HepG2 (cell line): Measurements from ENCODE around the gene MRPL36. TPM values are rescaled to one million over a fixed set of nuclear protein-coding genes. Genes with fewer than 3 reads are reported as not detected.

Source experiments
- ATAC-seq: fragments of 200-7000 bp; cut with Tn5 transposase; 3 replicates; pipeline ENCODE4 v1.9.1; 2020; ENCODE audit warnings: mild to moderate bottlenecking, moderate library complexity
- BruUV-seq: library from RNA; stranded (reverse); fragments of 400-500 nt; replicated peaks from 2 replicates; lab custom pipeline; 2021; lab: Mats Ljungman, UMichigan
- CTCF ChIA-PET: fragments of 300-600 bp; formaldehyde crosslinking; extraction: SDS; loops from one replicate; lab custom pipeline; 2021; ENCODE audit warnings: low total read pairs, inconsistent platforms, low intra/inter-chr PET ratio; lab: Yijun Ruan, JAX
- POLR2A ChIA-PET: fragments of 350-600 bp; sonication (Branson Sonifier 250); formaldehyde crosslinking; loops from one replicate; lab custom pipeline; 2020; ENCODE audit warnings: antibody characterized with exemption, inconsistent platforms; lab: Yijun Ruan, JAX
- DNase-seq: peaks from one replicate; pipeline ENCODE4 v3.0.0-alpha.2; 2015; ENCODE audit warnings: low spot score
- FAIRE-seq: peaks from 3 replicates; lab custom pipeline; 2011; peaks lifted over from hg19 to GRCh38; lab: Jason Lieb, UNC
- H2AFZ ChIP-seq: one replicate; pipeline ENCODE4 v1.6.1; 2011; ENCODE audit warnings: low read length, inconsistent platforms
- H3K27ac ChIP-seq: fragments of 300-600 bp; 3 replicates; pipeline ENCODE4 v1.8.0; 2011; ENCODE audit warnings: mixed run types, mild to moderate bottlenecking, mixed read lengths, low read length, inconsistent platforms; ENCODE audit not compliant: insufficient read depth; ENCODE audit errors: extremely low read length
- H3K27me3 ChIP-seq, 2 experiments: fragments of 200-600 bp in 1 of 2; 2 replicates in 1 of 2; 3 replicates in 1 of 2; pipeline versions ENCODE4 v1.6.0 to v1.8.0; 2011; ENCODE audit warnings: low read length in 2 of 2, mild to moderate bottlenecking in 2 of 2, moderate library complexity in 2 of 2, inconsistent platforms in 1 of 2; ENCODE audit not compliant: insufficient read depth in 2 of 2, control insufficient read depth in 1 of 2
- H3K36me3 ChIP-seq, 2 experiments: fragments of 200-600 bp in 1 of 2; replicated peaks in 1 of 2; 2 replicates in 1 of 2; 3 replicates in 1 of 2; pipeline versions ENCODE4 v1.5.1 to v1.8.0; 2011; ENCODE audit warnings: low read length in 2 of 2, inconsistent platforms in 1 of 2; ENCODE audit not compliant: insufficient read depth in 2 of 2, control insufficient read depth in 1 of 2
- H3K4me1 ChIP-seq: 2 replicates; pipeline ENCODE4 v1.5.1; 2012; ENCODE audit warnings: low read length, inconsistent platforms; ENCODE audit not compliant: insufficient read depth
- H3K4me2 ChIP-seq: 2 replicates; pipeline ENCODE4 v1.6.0; 2011; ENCODE audit warnings: low read depth, low read length, inconsistent platforms
- H3K4me3 ChIP-seq, 3 experiments: fragments of 200-600 bp in 1 of 3; sonication (generic), shearing (Covaris generic) in 1 of 3; replicated peaks in 1 of 3; 2 replicates each; pipeline ENCODE4 v1.5.1; 2011 to 2016; ENCODE audit warnings: low read length in 3 of 3, inconsistent platforms in 2 of 3, low read depth in 2 of 3, mild to moderate bottlenecking in 2 of 3, control low read depth in 1 of 3, mixed read lengths in 1 of 3; ENCODE audit not compliant: insufficient read depth in 1 of 3
- H3K79me2 ChIP-seq: one replicate; pipeline ENCODE4 v1.6.1; 2011; ENCODE audit warnings: low read length, inconsistent platforms; ENCODE audit not compliant: insufficient read depth
- H3K9ac ChIP-seq: 2 replicates; pipeline ENCODE4 v1.6.0; 2011; ENCODE audit warnings: mild to moderate bottlenecking, low read depth, low read length, inconsistent platforms; ENCODE audit not compliant: insufficient read depth
- H3K9me3 ChIP-seq: 2 replicates; pipeline ENCODE4 v1.5.1; 2012; ENCODE audit warnings: mild to moderate bottlenecking, low read length
- H4K20me1 ChIP-seq: 2 replicates; pipeline ENCODE4 v1.6.0; 2011; ENCODE audit warnings: inconsistent platforms, mild to moderate bottlenecking, low read length, moderate library complexity; ENCODE audit not compliant: insufficient read depth
- CCAR2 ChIP-seq: fragments of 200-400 bp; formaldehyde crosslinking; optimal IDR thresholded peaks from 2 replicates; pipeline ENCODE3; 2018; ENCODE audit warnings: low read depth, mild to moderate bottlenecking, low read length, moderate library complexity
- EP300 ChIP-seq, 3 experiments: sonication (generic) in 1 of 3; formaldehyde crosslinking in 1 of 3; IDR thresholded peaks; 2 replicates each; pipeline versions ENCODE4 v1.5.1 to v1.6.1; 2011 to 2020; ENCODE audit warnings: low read depth in 2 of 3, low read length in 2 of 3, borderline replicate concordance in 1 of 3, improper control_type of control experiment in 1 of 3, mild to moderate bottlenecking in 1 of 3, missing genetic modification reagents in 1 of 3, moderate library complexity in 1 of 3
- FOXK2 ChIP-seq: fragments of 450-650 bp; IDR thresholded peaks from 2 replicates; pipeline ENCODE4 v1.6.1; 2016
- HNRNPLL ChIP-seq: fragments of 200-400 bp; formaldehyde crosslinking; IDR thresholded peaks from 2 replicates; pipeline ENCODE4 v1.6.1; 2017; ENCODE audit warnings: mild to moderate bottlenecking, low read depth, low read length; ENCODE audit not compliant: poor library complexity, severe bottlenecking
- HOXA5 ChIP-seq: sonication (generic); formaldehyde crosslinking; IDR thresholded peaks from 2 replicates; pipeline ENCODE4 v1.4.0; 2020; ENCODE audit warnings: missing genetic modification reagents
- PITX1 ChIP-seq: sonication (generic); formaldehyde crosslinking; IDR thresholded peaks from 2 replicates; pipeline ENCODE4 v1.5.1; 2020; ENCODE audit warnings: mild to moderate bottlenecking, missing genetic modification reagents
- PTBP1 ChIP-seq: fragments of 200-400 bp; formaldehyde crosslinking; IDR thresholded peaks from 2 replicates; pipeline ENCODE4 v1.6.1; 2018; ENCODE audit warnings: low read length, low read depth; ENCODE audit not compliant: poor library complexity, severe bottlenecking
- RFXANK ChIP-seq: IDR thresholded peaks from 2 replicates; pipeline ENCODE4 v1.6.1; 2016
- ZC3H13 ChIP-seq: sonication (generic); formaldehyde crosslinking; IDR thresholded peaks from 2 replicates; pipeline ENCODE4 v1.8.1; 2023; ENCODE audit warnings: mild to moderate bottlenecking, missing genetic modification reagents, moderate library complexity
- WGBS: methylation state at CpG from one replicate; pipeline ENCODE4 v1.1.6; 2017; ENCODE audit warnings: low lambda C conversion rate; 5-methylcytosine and 5-hydroxymethylcytosine counted together
- in situ Hi-C: cut with HindIII; loops from 2 replicates; pipeline ENCODE4 v1.10.0; 2017; ENCODE audit warnings: low pct_unique_long_range_greater_than_20kb; ENCODE audit not compliant: extremely low pct_ligation_motif_present
- intact Hi-C: fragments of 100-400 bp; cut with micrococcal nuclease; formaldehyde crosslinking; loops from one replicate; pipeline ENCODE4 v1.10.0; 2022; ENCODE audit not compliant: unreplicated experiment
- polyA plus RNA-seq, 8 experiments: library from polyadenylated mRNA; depleted of rRNA in 3 of 8; stranded (reverse) in 7 of 8; unstranded in 1 of 8; fragments of >200 nt; fragmentation: Illumina TruSeq in 4 of 8; extraction: Trizol in 4 of 8; gene quantifications; 2 replicates each; pipeline versions ENCODE4 v1.2.1 to v1.2.3, GENCODE V29; 2011 to 2016; ENCODE audit warnings: low read depth in 4 of 8, missing spikeins in 1 of 8, mixed read lengths in 1 of 8; ENCODE audit not compliant: insufficient read depth in 1 of 8
- total RNA-seq, 5 experiments: library from RNA; depleted of rRNA; stranded (reverse); fragments of >200 nt; fragmentation: Illumina TruSeq; extraction: Trizol; gene quantifications; 2 replicates each; pipeline ENCODE4 v1.2.3, GENCODE V29; 2016; ENCODE audit warnings: low read depth in 1 of 5

Gene MRPL36
- total and polyA plus RNA-seq, 2 of the 13 experiments (the other 11 are each of a cell fraction or from before 2014, with no cell fraction given): 71.3 to 113 TPM

DNA sequence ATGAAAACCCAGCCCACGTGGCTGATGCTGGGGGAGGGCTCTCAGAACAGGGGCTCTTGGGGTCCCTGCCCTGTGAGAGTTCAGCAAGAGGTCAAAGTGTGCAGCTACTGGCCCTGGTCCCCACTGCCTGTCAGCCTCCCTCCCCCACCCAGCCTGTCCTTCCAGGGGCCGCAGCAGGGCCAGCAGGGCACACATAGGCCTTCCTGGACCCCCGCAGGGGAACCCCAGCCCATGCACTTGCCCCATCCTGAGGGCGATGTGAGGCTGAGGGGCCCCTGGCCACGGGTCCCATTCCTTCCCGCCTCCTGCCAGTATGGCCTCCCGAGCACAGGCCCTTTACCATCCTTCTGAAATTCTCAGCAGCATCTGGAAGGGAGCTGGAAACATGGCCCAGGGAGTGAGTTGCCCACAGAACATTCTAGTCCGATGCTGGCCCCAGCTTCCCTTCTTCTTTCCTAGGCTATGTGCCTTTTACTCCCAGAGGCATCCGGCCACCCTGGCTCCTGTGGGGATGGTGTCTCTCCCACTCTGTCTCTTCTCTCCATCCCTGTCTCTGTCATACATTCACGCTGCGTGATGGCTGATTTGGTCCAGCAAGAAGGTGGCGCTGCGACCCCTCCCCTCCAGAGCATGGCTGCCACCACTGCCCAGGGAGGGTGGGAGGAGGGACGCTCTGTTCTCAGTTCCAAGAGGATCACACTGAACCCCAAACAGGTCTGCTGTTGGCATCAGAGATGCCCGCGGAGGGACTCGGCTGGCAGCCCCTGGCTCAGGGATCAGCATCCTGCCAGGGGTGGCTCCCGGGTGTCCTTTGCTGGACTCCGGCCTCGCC lies 19.6 kb downstream of the MRPL36 start:
- DNase-seq (no peak), FAIRE-seq (no peak), ATAC-seq (no peak)
- Histone ChIP-seq H3K36me3 (no peaks in the 10 kb centered on the region), H3K79me2 (no peaks in the 10 kb centered on the region), H4K20me1 (no peaks in the 10 kb centered on the region), H2AFZ (no peak overlapping the region), H3K9ac (no peak overlapping the region), H3K27me3 (peaks cover 22 to 73% of the 10 kb centered on the region in 2 experiments; a peak in 4 of 5 replicates), H3K4me2 (no peak overlapping the region), H3K4me3 (no peak overlapping the region), H3K27ac (no peak overlapping the region), H3K9me3 (no peaks in the 10 kb centered on the region), H3K4me1 (no peaks in the 10 kb centered on the region)
- ChIA-PET POLR2A (no interaction called here), CTCF (no interaction called here)
- BruUV-seq: no TSS peak
- intact Hi-C loops (no loop called here), in situ Hi-C loops (no loop called here)
- WGBS: 19% methylated on average over 13 of the region's 20 CpGs
- TF ChIP-seq PTBP1: no peak
- TF ChIP-seq RFXANK (CRISPR knock-in tag): no peak
- no peak for TF ChIP-seq ZC3H13
- TF ChIP-seq HNRNPLL: no peak
- no peak for TF ChIP-seq PITX1 (CRISPR knock-in tag)
- TF ChIP-seq FOXK2: no peak
- TF ChIP-seq HOXA5 (CRISPR knock-in tag): no peak

- Histone ChIP-seq H3K4me3 (no peak overlapping the region), H3K9me3 (no peaks in the 10 kb centered on the region), H3K27me3 (peaks cover 16 to 66% of the 10 kb centered on the region in 2 experiments; a peak in 4 of 5 replicates), H3K79me2 (no peaks in the 10 kb centered on the region), H3K4me2 (no peak overlapping the region), H3K27ac (no peak overlapping the region), H2AFZ (no peak overlapping the region), H3K36me3 (no peaks in the 10 kb centered on the region), H3K4me1 (no peaks in the 10 kb centered on the region), H4K20me1 (no peaks in the 10 kb centered on the region), H3K9ac (no peak overlapping the region)
- ATAC-seq (no peak), FAIRE-seq (no peak), DNase-seq (no peak)
- POLR2A ChIA-PET: no interaction called here
- BruUV-seq: no TSS peak
- TF ChIP-seq CCAR2 (no peak), EP300 (IDR thresholded peaks at IDR 0.05; ENCODE audit: low read depth in 2 of 2, low read length in 2 of 2) (no peak), EP300 (CRISPR knock-in tag; IDR thresholded peaks at IDR 0.05; ENCODE audit: borderline replicate concordance) (no peak)
- WGBS: 37% methylated on average over 22 of the region's 32 CpGs
- CTCF ChIA-PET: no interaction called here
- intact Hi-C loops (no loop called here), in situ Hi-C loops (no loop called here)
Measured at GRCh38 chr5:1779021-1779680, 20.5 kb downstream of the MRPL36 start.
